Measurements from ENCODE around the gene EVI5.

DNA sequence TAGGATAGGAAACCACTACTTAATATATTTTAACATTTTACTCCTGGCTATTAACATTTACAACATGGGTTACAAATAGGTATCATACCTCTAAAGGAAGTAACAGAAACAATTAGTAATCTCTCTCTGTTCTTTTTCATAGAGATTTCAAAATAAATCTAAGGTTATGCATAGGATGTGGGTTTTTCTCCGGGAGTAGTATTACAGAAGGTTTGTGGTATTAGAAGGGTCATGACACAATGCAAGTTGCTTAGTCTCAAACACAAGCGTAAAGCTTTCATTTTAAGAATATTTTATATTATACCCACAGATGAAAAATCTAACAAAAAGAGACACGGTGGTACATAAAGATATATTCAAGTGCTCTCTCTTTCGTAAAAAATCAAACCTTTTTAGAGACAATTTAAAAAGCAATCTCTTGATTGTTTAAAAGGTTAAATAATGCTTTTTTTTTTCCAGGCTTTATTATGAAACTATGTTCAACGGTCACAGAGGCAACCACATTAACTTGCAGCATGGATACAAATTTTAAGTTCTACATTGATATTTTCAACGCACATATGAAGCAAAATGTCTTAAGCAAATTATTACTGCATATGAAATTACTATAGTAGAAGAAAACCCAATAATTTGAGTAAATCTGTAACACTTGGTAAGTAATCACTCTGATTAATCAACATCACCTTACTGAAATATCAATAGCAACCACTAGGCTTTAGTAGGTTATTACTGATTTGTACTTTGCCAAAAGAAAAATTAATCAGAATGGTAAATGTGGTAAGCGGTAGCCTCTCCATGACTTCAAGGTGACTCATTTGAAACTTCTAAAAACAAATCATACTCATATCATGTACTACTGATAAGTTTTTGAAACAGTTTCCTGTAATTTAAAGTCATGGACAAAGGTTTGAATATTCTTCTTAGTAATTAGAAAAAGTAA, 200.8 kb downstream of the EVI5 start:
- TF ChIP-seq POLR2A (IDR thresholded peaks at IDR 0.05) (no peak), CTCF (IDR thresholded peaks at IDR 0.05) (no peak), EP300 (IDR thresholded peaks at IDR 0.05) (no peak), POLR2AphosphoS5 (IDR thresholded peaks at IDR 0.05) (no peak)

Measured in sigmoid colon (tissue), 4 donors.